Osteocyte (in vitro differentiated cells): ENCODE data around the gene TEX2. TPM values are rescaled to one million over a fixed set of nuclear protein-coding genes. Genes with fewer than 3 reads are reported as not detected.

Source experiments
- DNase-seq: peaks from one replicate; pipeline ENCODE4 v3.0.0; 2021; ENCODE audit warnings: mixed read lengths; ENCODE audit not compliant: unreplicated experiment; ENCODE audit errors: extremely low spot score
- H3K27ac Mint-ChIP-seq: one replicate; pipeline ENCODE4 v1.8.0; 2021; ENCODE audit warnings: mild to moderate bottlenecking, mixed read lengths; ENCODE audit not compliant: unreplicated experiment
- H3K27me3 Mint-ChIP-seq: one replicate; pipeline ENCODE4 v1.8.0; 2021; ENCODE audit warnings: mixed read lengths; ENCODE audit not compliant: unreplicated experiment
- H3K36me3 Mint-ChIP-seq: one replicate; pipeline ENCODE4 v1.8.0; 2021; ENCODE audit warnings: mixed read lengths; ENCODE audit not compliant: unreplicated experiment
- H3K4me1 Mint-ChIP-seq: one replicate; pipeline ENCODE4 v1.8.0; 2021; ENCODE audit warnings: mixed read lengths; ENCODE audit not compliant: unreplicated experiment
- H3K4me3 Mint-ChIP-seq: one replicate; pipeline ENCODE4 v1.8.0; 2021; ENCODE audit warnings: mild to moderate bottlenecking, moderate library complexity, mixed read lengths; ENCODE audit not compliant: unreplicated experiment
- H3K9me3 Mint-ChIP-seq: one replicate; pipeline ENCODE4 v1.8.0; 2021; ENCODE audit warnings: mixed read lengths; ENCODE audit not compliant: unreplicated experiment
- total RNA-seq: library from RNA; stranded (reverse); gene quantifications from 2 replicates; pipeline ENCODE4 v1.2.1, GENCODE V29; 2021
- TF ChIP-seq, protein P1 (sequence below): fragments of 200-600 bp; sonication (generic); IDR thresholded peaks from 2 replicates; pipeline ENCODE4 v1.5.0; 2021; ENCODE audit warnings: antibody characterized with exemption, mild to moderate bottlenecking, moderate library complexity

Gene TEX2
- total RNA-seq, 1 donor from 2014 or later = 73.5 TPM

DNA sequence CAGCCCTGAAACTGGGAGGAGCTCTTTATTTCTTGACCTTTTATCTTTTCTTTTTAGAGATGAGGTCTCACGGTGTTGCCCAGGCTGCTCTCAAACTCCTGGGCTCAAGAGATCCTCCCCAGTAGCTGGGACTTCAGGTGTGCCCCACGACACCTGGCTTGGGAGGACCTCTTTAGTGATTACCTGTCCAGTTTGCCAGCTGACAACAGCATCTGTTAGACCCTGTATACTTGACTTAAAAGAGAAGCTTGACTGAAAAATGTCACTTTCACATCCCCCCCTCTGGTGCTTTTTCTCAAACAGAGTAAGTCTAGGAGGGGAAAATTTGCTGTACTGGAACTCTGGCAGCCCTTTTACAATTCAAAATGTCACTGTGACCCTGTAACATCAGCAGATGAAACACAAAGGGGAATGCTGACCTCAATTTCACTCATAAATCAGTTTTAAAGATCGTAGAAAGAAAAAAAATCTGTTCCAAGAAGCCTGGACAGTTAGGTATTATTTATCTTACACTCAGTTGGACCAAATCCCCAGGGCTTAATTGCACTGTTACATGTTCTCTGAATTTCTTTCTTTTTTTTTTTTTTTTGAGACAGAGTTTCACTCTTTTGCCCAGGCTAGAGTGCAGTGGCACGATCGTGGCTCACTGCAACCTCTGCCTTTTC, 131.3 kb downstream of the TEX2 start:
- TF ChIP-seq, protein P1, sequence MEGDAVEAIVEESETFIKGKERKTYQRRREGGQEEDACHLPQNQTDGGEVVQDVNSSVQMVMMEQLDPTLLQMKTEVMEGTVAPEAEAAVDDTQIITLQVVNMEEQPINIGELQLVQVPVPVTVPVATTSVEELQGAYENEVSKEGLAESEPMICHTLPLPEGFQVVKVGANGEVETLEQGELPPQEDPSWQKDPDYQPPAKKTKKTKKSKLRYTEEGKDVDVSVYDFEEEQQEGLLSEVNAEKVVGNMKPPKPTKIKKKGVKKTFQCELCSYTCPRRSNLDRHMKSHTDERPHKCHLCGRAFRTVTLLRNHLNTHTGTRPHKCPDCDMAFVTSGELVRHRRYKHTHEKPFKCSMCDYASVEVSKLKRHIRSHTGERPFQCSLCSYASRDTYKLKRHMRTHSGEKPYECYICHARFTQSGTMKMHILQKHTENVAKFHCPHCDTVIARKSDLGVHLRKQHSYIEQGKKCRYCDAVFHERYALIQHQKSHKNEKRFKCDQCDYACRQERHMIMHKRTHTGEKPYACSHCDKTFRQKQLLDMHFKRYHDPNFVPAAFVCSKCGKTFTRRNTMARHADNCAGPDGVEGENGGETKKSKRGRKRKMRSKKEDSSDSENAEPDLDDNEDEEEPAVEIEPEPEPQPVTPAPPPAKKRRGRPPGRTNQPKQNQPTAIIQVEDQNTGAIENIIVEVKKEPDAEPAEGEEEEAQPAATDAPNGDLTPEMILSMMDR = no peak
- Mint-ChIP-seq H3K4me3 (no peak overlapping the region), H3K36me3 (no peaks in the 10 kb centered on the region), H3K27ac (no peak overlapping the region), H3K27me3 (no peaks in the 10 kb centered on the region), H3K9me3 (no peaks in the 10 kb centered on the region), H3K4me1 (peaks cover 21% of the 10 kb centered on the region)
- DNase-seq = no peak

DNA sequence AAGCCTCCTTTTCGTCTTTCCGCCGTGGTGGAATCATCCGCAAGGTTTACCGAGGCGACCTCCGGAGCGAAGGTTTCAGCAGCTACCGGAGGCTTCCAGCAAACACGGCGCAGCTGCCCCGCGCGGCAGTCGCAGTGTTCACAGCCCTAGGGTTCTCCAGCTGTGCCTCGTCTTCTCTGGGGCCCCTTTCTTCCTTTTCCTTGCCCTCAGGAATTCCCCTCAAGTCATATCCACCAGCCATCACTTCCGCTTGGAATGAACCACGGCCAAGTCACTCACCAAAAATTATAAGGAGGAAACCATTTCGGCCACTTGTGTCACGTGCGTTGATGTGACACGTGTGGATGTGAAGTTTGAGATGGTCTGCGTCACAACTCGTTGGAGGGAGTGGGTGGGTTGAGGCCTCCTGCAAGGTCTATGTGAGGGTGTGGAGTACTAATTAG, 132.5 kb downstream of the TEX2 start:
- TF ChIP-seq, protein P1 = no peak
- Mint-ChIP-seq H3K9me3 (no peaks in the 10 kb centered on the region), H3K4me3 (peak overlapping the region; percentile 79), H3K36me3 (no peaks in the 10 kb centered on the region), H3K4me1 (peaks cover 25% of the 10 kb centered on the region), H3K27ac (peak overlapping the region; percentile 93), H3K27me3 (no peaks in the 10 kb centered on the region)
- peak; percentile 83 for DNase-seq

DNA sequence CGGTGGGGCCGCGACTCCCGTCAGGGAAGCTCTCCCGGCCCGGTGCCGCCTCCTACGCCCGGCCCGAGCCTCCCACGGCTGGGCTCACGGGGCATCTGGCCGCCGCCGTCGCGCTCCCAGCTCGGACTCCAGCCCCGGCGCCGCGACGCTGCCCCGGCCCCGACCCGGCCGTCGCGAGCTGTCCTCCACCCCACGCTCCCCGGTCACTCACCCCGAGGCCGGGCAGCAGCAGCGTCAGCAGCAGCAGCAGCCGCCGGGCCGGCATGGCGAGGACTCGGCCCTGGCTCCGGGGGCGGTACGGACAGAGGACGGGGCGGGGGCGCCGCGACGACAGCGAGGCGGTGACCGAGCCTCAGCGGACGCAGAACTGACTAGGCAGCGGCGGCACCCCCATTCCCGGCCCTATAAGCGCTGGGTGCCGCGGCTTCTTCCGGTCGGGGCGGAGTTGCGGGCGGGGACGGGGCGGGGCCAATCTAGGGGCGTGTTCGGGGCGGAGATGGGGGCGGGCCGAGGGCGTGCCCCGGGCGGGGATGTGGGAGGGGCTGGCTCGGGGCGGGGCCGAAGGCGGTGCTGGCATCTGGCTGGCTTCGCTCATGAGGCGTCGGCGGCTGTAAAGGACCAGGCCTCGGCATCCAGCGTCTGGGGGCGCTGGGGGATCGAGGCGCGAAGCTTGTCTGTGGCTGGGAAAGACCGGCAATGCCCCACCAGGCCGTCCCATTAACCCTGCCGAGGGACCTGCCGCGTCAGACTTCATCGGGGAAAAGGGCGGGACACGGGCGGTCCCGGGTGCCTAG, 133.1 kb downstream of the TEX2 start, which contains the start of gene ERN1:
Gene ERN1 (minus strand): TSS at position 380 of the 794 bp plus-strand sequence. CDS start 115 bp downstream, at position 265.
- no peaks in the 10 kb centered on the region for H3K36me3 Mint-ChIP-seq
- no peaks in the 10 kb centered on the region for H3K27me3 Mint-ChIP-seq
- peak within 1 kb of the TSS; percentile 80 for H3K4me3 Mint-ChIP-seq
- H3K9me3 Mint-ChIP-seq = no peaks in the 10 kb centered on the region
- DNase-seq = peak; percentile 97
- peaks cover 25% of the 10 kb centered on the region for H3K4me1 Mint-ChIP-seq
- TF ChIP-seq, protein P1 = no peak
- peak within 1 kb of the TSS; percentile 93 for H3K27ac Mint-ChIP-seq

DNA sequence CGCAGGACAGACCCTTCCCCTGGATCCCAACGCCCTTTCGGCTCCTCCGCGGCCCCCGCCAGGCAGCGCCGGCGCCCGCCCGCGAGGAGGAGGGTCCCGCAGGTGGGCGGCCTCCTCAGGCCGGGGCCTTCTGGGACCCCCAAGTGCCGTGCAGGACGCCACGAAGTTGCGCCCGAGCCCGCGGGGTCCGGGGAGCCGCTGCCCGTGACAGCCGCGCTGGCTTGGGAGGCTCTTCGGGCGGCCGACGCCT, 133.6 kb downstream of the TEX2 start:
- peak overlapping the region; percentile 84 for H3K27ac Mint-ChIP-seq
- no peaks in the 10 kb centered on the region for H3K27me3 Mint-ChIP-seq
- TF ChIP-seq, protein P1 = no peak
- H3K36me3 Mint-ChIP-seq = peaks cover 4% of the 10 kb centered on the region
- H3K4me1 Mint-ChIP-seq = peaks cover 25% of the 10 kb centered on the region
- H3K9me3 Mint-ChIP-seq = no peaks in the 10 kb centered on the region
- H3K4me3 Mint-ChIP-seq = peak overlapping the region; percentile 80
- no peak for DNase-seq

DNA sequence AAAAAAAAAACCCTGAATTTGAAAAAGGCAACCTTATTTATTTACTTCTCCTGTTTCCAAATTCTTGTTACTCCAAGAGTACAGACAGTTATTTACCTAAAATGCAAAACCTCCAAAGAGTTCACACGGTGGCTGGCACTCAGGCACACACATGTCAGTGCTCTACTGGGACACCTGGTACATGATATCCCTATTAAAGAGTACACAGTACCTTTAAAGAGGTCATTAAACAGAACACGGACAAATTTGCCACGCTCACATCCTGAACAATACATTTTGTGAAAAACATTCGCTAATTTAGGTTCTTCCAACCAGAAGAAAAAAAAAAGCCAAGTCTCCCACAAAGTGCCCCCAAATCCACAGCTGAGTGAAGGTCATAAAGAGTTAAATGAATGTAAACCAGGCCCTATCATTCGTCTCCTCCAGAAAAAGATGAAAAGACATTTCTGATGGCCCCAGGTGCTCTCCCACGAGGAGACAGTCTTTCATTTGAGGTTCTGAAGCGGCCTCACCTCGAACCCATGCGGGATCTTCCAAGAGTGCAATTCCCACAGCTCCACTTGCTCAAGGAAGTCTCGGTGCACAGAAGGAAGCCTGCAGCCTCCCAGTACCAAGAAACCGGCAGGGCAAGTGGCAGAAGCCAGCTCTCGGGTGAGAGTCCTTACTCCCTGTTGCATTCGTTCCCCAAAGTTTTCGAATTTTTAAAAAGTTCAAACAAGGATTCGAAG, 134.1 kb downstream of the TEX2 start:
- H3K36me3 Mint-ChIP-seq = peaks cover 5% of the 10 kb centered on the region
- H3K4me3 Mint-ChIP-seq = peak overlapping the region; percentile 80
- TF ChIP-seq, protein P1 = no peak
- peak overlapping the region; percentile 84 for H3K27ac Mint-ChIP-seq
- no peaks in the 10 kb centered on the region for H3K27me3 Mint-ChIP-seq
- H3K4me1 Mint-ChIP-seq = peaks cover 25% of the 10 kb centered on the region
- no peaks in the 10 kb centered on the region for H3K9me3 Mint-ChIP-seq
- DNase-seq = peak; percentile 53
